Umbilical cord (tissue), 2 donors: Measurements from ENCODE around the gene LAMA1. TPM values are rescaled to one million over a fixed set of nuclear protein-coding genes. Genes with fewer than 3 reads are reported as not detected.
"Not testable (repeated sequence)": the region's sequence is repeated elsewhere in the genome, so short reads cannot be mapped to it uniquely, and the experiment has no call there.

Source experiments
- DNase-seq: peaks from one replicate; pipeline ENCODE4 v3.0.0-alpha.2; 2015; ENCODE audit warnings: low spot score
- total RNA-seq: library from RNA; depleted of rRNA; stranded (reverse); fragments of >200 nt; gene quantifications from one replicate; pipeline ENCODE4 v1.2.3, GENCODE V29; 2014; ENCODE audit warnings: low replicate concordance; ENCODE audit not compliant: insufficient read depth

The LAMA1 gene, protein sequence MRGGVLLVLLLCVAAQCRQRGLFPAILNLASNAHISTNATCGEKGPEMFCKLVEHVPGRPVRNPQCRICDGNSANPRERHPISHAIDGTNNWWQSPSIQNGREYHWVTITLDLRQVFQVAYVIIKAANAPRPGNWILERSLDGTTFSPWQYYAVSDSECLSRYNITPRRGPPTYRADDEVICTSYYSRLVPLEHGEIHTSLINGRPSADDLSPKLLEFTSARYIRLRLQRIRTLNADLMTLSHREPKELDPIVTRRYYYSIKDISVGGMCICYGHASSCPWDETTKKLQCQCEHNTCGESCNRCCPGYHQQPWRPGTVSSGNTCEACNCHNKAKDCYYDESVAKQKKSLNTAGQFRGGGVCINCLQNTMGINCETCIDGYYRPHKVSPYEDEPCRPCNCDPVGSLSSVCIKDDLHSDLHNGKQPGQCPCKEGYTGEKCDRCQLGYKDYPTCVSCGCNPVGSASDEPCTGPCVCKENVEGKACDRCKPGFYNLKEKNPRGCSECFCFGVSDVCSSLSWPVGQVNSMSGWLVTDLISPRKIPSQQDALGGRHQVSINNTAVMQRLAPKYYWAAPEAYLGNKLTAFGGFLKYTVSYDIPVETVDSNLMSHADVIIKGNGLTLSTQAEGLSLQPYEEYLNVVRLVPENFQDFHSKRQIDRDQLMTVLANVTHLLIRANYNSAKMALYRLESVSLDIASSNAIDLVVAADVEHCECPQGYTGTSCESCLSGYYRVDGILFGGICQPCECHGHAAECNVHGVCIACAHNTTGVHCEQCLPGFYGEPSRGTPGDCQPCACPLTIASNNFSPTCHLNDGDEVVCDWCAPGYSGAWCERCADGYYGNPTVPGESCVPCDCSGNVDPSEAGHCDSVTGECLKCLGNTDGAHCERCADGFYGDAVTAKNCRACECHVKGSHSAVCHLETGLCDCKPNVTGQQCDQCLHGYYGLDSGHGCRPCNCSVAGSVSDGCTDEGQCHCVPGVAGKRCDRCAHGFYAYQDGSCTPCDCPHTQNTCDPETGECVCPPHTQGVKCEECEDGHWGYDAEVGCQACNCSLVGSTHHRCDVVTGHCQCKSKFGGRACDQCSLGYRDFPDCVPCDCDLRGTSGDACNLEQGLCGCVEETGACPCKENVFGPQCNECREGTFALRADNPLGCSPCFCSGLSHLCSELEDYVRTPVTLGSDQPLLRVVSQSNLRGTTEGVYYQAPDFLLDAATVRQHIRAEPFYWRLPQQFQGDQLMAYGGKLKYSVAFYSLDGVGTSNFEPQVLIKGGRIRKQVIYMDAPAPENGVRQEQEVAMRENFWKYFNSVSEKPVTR (N-terminal part only)
- total RNA-seq: 8.4 TPM

DNA sequence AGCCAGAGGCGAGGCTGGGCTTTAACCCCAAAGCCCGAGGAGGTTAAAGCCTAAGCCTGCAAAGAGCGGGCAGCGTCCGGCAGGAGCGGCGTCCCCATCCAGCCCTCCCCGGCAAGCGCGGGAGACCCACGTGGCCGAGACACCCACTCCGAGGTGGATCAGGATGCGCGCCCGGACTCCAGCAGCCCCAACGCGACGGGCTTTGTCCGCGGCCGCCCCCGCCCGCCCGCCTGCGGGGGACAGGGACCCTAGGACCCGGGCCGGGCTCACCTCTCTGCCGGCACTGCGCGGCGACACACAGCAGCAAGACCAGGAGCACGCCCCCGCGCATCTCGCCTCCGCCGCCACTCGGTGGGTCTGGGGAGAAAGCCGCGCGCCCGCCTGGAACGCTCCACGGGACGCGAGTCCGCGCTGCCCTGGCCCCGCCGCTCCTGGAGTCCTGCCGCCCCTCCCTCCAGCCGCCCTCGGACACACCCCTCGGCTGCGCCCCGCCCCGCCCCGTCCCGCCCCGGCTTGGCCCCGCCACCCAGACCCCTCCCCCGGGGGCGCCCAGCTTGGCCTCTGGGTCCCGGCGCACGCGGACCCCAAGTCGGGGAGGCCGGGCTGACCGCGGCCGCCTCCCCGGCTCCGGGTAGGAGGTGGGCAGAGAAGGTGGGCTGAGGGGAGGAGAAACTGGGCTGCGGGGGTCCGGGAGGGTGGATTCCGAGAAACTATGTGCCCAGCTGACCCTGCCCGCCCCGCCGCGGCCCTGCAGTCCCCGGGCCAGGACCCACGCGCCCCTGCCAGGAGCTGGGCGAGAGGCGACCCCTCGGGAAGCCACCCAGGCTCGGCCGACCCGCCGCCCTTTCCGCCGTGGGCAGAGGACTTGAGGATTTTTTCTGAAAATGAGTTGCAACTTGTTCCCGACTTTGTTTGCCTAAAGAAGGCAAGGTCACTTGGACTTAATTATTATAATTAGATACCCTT lies at the start of gene LAMA1:
Gene LAMA1 (minus strand): TSS at position 408 of the 966 bp plus-strand sequence. CDS start 77 bp downstream, at position 331.
- peak; percentile 44 for DNase-seq

DNA sequence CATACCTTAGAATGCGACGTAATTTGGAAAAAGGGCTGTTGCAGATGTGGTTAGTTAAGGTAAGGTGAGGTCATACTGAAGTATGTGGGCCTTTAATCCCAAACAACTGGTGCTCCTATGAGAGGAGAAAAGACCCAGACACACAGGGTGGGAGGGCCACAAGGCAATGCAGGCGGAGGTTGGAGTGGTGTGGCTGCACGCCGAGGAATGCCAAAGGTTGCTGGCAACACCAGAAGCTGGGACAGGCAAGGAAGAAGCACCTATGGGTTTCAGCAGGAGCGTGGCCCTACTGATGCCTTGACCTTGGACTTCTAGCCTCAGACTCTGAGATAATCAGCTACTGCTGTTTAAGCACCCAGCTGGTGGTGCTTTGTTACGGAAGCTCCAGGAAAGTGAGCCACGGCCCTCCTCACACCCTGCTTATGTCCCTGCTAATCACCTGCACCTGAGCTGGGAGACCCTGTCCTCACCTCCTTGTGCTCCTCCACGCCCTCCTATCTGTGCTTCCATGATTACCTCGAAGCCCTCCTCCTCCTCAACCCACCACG lies 48.3 kb upstream of the LAMA1 start:
- no peak for DNase-seq

DNA sequence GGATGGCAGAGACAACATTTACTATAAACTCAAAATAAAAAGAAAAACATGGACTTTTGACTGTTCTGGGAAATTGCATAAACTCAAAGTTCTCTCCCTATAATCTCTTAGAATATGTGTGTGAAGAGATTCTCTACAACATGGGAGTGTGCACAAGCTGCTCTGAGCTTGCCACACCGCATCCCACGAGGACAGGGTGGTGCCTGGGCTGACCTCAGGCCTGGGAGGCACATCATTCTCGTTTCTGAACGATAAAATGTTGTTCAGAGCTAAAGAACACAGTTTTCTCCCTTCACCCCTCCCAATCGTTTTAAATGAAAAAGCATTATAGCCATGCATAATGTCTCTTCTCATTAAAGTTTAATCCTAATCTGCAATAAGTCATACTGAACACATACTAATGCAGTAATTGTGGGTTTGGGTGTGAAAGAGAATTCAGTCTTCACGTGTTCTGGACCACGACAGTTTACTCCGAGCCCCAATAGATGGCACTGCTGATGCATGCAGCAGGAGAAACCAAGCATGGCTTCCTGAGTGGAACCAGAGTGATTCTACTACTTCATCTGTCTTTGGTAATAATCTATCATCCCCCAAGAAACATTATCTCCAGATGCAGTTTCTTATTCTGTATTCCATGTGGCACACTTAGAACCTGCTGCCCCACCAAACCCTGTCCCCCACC lies 46.9 kb upstream of the LAMA1 start:
- DNase-seq: peak; percentile 41

DNA sequence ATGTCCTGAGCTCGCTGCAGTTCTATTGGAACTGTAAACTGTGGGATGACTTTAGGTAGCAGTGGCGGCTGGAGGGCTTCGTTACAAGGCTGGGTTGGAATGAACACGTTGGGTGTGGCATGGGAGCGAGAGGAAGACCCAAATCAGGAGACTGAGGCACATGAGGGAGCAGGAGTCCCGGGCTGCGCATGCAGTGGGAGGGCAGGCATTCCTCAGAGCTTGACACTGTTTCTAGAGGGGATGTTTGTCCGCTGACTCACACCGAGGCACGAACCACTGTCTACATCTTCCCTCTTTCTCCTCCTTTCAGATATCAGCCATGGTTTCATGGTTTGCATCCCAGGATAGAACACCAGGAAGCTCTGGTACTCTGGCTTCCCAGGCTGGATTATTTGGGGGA lies 40.6 kb upstream of the LAMA1 start:
- peak; percentile 83 for DNase-seq

DNA sequence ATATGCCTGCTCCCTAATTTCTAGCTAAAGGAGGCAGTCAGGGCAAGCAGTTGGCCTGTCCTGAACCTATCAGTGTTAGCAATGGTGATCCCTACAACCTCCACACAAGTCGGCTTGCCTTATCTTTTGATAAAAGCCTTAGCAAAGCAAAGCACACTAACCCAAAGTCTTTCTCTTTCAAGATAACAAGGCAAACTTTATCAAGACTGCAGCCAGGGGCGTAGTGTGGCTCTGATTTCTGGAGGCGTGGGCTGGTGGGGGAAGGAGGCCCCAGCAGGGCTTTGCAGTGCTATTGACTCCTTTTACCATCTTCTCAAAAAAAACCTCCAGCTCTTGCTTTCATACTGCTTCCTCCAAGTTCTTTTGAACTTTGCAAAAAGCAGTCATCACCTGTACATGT lies 40.2 kb upstream of the LAMA1 start:
- peak; percentile 80 for DNase-seq

DNA sequence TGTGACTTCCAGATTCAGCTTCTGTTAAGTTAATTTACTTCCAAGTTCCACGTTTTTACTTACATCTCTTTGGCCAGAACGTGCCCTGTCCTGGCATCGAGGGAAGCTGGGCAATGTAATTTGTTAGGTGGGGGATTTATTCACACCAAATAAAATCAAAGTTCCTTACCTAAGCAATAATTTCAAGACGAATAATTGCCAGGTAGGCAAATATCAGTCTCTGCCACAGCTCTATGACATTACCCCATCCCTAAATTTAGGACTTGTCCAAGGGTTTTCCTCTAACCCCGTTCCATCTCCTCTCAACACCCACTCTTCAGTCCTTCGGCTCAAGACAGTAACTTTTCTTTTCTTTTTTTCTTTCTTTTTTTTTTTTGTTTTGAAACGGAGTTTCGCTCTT lies 38.3 kb upstream of the LAMA1 start:
- DNase-seq: no peak

DNA sequence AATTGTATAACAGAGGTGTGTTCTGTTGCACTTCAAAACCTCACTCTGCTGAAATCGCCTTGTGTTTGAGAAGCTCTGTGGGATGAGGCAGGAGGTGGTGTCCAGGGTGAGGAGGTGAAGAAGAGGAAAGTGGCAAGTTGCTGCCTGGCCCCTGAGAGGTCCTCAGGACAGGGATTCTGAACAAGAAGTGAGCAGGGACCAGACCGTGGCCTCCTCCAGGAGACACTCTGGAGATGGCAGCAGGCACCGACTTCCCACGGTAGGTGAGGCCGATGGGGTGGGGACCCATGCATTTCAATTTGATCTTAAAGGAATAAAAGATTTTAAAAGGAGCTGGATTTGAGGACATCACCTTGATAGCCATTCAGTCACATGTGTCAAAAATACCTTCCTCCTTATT lies 37.5 kb upstream of the LAMA1 start:
- no peak for DNase-seq

DNA sequence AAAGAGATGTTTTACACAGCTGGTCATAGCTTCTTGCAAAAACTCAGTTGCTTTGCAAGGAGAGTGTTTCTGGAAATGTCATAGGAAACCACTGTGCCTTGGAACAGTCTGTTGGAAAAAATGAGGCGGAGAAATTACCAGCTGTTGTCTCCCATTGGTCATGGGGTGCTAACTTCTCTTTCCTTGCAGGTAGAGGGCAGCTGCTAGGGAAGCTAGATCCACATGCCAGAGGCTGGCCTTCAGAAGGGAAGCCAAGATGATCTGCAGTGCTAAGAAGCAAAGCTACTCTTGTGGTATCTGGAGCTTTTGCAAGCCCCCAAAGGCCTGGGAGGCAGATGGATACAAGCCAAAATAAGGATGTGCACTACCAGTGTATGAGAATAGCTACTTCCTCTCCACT lies 34.8 kb upstream of the LAMA1 start:
- peak; percentile 31 for DNase-seq

DNA sequence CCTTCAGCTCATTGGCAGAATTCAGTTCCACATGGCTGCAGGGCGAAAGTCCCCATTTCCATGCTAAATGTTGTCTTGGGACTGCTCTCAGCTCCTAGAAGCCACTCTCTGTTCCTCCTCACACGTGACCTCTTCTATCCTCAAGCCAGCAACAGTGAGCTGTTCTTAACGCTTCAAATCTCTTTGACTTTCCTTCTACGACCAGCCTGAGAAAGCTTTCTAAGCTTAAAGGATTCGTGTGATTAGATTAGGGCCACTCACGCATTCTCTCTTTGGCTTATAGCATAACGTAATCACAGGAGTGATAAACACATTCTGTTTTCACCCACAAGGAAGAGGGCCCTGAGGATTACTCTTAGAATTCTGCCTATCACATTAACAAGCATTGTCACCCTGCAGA lies 29.8 kb upstream of the LAMA1 start:
- peak; percentile 85 for DNase-seq

DNA sequence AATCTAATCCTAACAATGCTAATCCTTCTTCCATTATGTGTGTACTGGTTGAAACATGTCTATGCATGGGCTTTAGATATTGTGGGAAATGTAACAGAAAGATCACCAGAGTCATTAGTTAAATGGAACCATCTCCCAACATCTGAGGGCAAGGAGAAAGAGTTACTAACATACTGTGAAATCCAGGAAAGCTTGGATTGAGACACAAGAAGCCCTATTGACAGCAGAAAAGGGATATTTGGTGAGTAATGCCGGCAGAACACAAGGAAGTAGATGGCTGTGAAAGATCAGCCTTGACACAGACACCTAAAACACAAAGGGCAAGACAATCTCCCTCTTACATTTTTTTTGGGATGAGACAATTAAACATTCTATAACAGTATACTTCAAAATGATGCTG lies 28.5 kb upstream of the LAMA1 start:
- DNase-seq: no peak

DNA sequence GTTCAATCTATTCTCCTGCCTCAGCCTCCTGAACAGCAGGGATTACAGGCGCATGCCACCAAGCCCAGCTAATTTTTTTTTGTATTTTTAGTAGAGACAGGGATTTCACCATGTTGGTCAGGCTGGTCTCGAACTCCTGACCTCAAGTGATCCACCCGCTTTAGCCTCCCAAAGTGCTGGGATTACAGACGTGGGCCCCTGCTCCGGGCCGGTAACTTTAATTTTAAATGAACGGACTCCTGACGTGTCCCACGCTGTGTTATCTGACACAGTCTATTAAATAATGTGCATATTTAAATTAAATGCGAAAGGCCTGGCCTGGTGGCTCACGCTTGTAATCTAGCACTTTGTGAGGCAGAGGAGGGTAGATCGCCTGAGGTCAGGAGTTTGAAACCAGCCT lies 27.3 kb upstream of the LAMA1 start:
- not testable (repeated sequence) for DNase-seq

DNA sequence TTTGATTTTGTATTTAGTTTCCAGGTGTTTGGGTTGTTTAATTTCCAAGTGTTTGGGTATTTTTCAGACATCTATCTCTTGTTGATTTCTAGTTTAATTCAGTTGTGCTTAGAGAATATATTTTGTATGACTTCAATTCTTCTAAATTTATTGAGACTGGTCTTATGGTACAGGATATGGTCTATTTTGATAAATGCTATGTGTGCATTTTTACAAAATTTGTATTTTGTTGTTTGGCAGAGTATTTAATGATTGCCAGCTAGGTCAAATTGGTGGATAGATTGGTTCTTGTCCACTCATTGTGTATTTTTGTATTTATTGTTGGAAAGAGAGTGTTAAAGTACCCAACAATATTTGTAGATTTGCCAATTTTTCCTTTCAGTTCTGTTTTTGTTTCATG lies 23.7 kb upstream of the LAMA1 start:
- no peak for DNase-seq

DNA sequence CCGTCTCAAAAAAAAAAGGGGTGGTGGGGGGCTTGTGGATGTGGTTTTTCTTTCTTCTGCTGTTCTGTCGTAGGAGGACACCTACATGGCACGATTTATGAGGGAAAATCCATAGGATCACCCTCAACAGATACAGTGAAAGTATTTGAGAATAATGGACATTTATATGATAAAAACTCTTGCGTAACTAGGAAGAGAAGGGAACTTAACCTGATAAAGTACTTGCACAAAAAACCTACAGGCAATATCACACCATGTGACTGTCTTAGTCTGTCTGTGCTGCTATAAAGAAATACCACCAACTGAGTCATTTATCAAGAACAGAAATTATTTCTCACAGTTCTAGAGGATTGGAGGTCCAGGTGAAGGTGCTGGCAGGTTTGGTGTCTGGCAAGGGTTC lies 21.8 kb upstream of the LAMA1 start:
- DNase-seq: no peak

DNA sequence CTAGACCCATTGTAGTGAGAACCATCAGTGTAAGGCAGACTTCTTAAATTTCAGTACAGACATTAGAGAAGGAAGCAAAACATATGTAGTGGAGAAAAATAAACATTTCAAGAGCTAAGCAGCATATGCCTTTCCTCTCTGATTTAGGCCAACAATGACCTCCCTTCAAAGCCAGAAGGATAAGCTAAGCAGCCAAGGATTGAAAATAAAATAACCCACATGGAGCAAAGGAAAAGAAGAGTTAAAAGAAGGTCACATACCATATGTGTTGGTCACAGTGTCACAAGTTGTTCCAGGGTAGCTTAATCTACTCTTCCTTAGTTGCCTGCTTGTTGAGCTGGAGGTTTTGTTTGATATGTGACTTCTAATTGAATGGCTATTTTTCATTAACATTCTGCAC lies 15.6 kb upstream of the LAMA1 start:
- no peak for DNase-seq

DNA sequence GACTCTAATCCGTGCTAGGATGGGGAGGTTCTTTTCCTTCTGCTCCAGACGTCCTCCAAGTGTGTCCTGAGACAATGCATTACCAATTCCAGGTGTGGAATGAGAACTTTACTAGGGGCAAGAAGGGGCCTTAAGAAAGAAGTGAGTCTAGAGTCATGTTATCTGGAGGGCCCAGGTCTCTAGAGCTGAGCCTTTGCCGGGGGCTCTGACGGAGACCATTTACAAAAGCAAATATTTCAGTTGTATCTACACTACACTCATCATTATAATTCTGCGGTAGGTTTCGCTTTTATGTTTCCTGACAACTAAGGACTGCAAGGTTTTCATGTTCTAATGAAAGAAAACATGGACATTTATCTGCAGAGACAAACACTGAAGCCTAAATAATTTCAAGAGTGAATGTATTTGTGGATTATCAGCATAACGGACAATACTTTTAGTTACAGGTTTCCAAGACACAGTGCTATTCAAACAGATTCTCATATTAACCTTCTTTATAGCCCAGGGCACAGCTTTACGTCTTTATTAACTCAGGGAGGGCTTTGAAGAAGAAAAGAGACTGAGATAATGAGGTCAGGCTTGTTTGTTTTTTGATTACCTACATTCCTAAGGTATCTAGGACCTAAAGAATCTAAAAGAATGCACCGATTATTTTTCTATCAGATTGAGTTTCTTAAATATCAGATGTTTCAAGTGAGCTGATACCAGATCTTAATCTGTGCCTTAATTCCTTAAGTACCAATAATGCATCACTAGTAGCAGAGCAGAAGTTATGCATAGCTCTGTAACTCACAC lies 15.0 kb upstream of the LAMA1 start:
- no peak for DNase-seq

DNA sequence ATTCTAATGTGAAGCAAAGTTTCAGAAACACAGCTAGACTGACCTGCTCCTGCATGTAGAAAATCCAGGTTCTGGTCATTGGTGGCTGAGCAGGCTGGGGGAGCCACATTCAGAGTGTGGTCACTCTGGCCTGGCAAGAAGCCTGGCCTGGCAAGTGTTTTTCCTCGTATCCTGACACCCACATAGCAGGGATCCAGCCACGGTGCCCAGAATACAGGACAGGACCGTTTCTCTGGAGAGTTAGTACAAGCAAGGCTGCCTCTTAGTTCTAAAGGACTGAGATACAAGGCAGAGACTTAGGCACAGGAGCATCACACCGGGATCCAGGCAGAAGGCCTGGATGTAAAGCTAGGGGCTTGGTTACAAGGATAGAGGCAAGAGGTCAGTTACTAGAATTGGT lies 4.8 kb upstream of the LAMA1 start:
- no peak for DNase-seq

DNA sequence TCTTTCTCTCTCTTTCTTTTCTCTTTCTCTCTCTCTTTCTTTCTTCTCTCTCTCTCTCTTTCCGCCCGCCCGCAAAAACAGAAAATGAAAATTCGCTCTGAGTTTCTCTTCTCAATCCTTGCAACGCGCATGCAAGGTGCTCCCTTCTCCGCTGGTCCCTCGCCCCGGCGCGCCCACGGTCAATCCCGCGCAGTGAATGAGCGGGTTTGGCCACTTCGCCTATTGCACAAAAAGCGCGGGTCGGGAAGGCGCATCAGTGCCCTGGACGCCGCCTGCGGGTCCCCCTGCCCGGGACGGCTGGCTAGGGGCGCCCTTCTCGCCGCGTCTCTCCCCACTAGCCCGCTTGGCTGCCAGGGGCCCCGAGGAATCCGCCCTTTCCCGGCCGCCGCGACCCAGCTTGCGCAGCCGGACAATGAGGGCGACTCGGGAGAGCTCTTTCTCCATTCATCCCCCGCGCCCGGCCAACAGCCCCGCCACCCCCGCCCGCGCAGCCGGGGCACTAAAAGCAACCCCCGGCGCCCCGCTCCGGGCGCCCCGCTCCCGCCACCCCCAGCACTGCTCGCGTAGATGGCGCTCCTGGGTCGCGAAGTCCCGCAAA lies 706 bp downstream of the LAMA1 start:
- peak; percentile 7 for DNase-seq

DNA sequence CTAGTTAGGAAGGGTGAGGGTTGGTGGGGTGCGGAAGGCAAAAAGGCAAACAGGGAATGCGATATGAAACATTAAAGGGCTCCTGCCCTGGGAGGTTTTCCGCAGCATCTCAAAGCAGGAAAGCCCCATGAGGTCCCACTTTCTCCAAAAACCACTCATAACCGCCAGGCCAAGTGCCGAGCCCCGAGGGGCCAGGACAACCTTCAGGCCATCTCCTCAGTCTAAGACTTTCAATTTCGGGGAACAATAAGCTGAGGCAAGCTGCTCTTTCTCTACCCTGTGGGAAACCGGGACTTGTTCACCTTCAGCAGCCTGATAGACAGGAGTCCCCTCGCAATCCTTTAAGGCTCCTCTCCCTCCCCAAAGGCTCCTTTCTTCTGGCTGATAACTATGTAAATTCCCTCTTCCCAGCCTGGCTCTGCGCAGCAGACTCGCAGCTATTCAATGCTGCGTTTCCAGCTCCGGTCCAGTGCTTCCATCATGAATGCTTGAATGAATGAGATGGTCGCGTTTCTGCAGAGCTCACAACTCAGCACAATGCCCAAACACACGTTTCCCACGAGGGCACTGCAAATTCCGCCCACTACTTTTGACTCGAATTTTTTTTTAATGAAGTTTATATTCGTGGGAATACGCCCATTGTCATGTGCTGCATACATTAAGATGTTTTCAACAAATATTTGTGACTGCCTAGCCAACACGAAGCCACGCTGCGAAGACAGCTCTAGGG lies 1.4 kb downstream of the LAMA1 start:
- peak; percentile 36 for DNase-seq
